Glutamatergic neuron (in vitro differentiated cells): ENCODE results near the gene SPIRE1. TPM values are rescaled to one million over a fixed set of nuclear protein-coding genes. Genes with fewer than 3 reads are reported as not detected.
A peak's percentile ranks its signal among the peaks of the same experiment; 100 is the strongest.

ENCODE experiments used
- DNase-seq: peaks from one replicate; pipeline ENCODE4 v3.0.0; 2022
- H3K27ac Mint-ChIP-seq: one replicate; pipeline ENCODE4 v1.8.0; 2020; ENCODE audit warnings: mild to moderate bottlenecking, mixed read lengths, inconsistent platforms; ENCODE audit not compliant: unreplicated experiment
- H3K27me3 Mint-ChIP-seq: one replicate; pipeline ENCODE4 v1.8.0; 2020; ENCODE audit warnings: mild to moderate bottlenecking, moderate library complexity, mixed read lengths, inconsistent platforms; ENCODE audit not compliant: unreplicated experiment
- H3K36me3 Mint-ChIP-seq: one replicate; pipeline ENCODE4 v1.8.0; 2020; ENCODE audit warnings: mild to moderate bottlenecking, mixed read lengths, inconsistent platforms; ENCODE audit not compliant: unreplicated experiment
- H3K4me1 Mint-ChIP-seq: one replicate; pipeline ENCODE4 v1.8.0; 2020; ENCODE audit warnings: mild to moderate bottlenecking, low read depth, mixed read lengths, inconsistent platforms; ENCODE audit not compliant: unreplicated experiment
- H3K4me3 Mint-ChIP-seq: one replicate; pipeline ENCODE4 v1.8.0; 2020; ENCODE audit warnings: mild to moderate bottlenecking, mixed read lengths, inconsistent platforms; ENCODE audit not compliant: unreplicated experiment
- H3K9me3 Mint-ChIP-seq: one replicate; pipeline ENCODE4 v1.8.0; 2020; ENCODE audit warnings: mild to moderate bottlenecking, moderate library complexity, mixed read lengths, inconsistent platforms; ENCODE audit not compliant: unreplicated experiment
- CTCF ChIP-seq: fragments of 200-600 bp; sonication (generic); IDR thresholded peaks from one replicate; pipeline ENCODE4 v1.5.0; 2021; ENCODE audit not compliant: partially characterized antibody, unreplicated experiment
- total RNA-seq: library from RNA; stranded (reverse); fragmentation: NEBNext Ultra II Directional; extraction: Animal tissue kit (Norgen Biotek cat#: 25700); gene quantifications from one replicate; pipeline ENCODE4 v1.2.1, GENCODE V29; 2021; ENCODE audit not compliant: unreplicated experiment

The SPIRE1 gene
- total RNA-seq, 1 donor from 2014 or later, result 29.9 TPM

GRCh38 chr18:12599966-12600365 is 57.9 kb downstream of the SPIRE1 start:
- H3K27ac Mint-ChIP-seq, result no peak overlapping the region
- H3K9me3 Mint-ChIP-seq, result no peaks in the 10 kb centered on the region
- H3K36me3 Mint-ChIP-seq, result no peaks in the 10 kb centered on the region
- DNase-seq, result no peak
- H3K4me1 Mint-ChIP-seq, result peaks cover 3% of the 10 kb centered on the region
- no peak overlapping the region for H3K4me3 Mint-ChIP-seq
- no peak for TF ChIP-seq CTCF
- H3K27me3 Mint-ChIP-seq, result peaks cover 2% of the 10 kb centered on the region

- peaks cover 3% of the 10 kb centered on the region for H3K4me1 Mint-ChIP-seq
- no peak overlapping the region for H3K4me3 Mint-ChIP-seq
Observed at GRCh38 chr18:12599543-12599942, 58.4 kb downstream of the SPIRE1 start.

GRCh38 chr18:12598181-12598930 is 59.6 kb downstream of the SPIRE1 start:
- peak overlapping the region; percentile 34 for H3K27ac Mint-ChIP-seq
- DNase-seq, result no peak

More at GRCh38 chr18:12599543-12599942, 58.4 kb downstream of the SPIRE1 start:
- no peaks in the 10 kb centered on the region for H3K36me3 Mint-ChIP-seq
- peaks cover 3% of the 10 kb centered on the region for H3K27me3 Mint-ChIP-seq
- H3K9me3 Mint-ChIP-seq, result no peaks in the 10 kb centered on the region
- no peak overlapping the region for H3K27ac Mint-ChIP-seq
- DNase-seq, result no peak
- TF ChIP-seq CTCF, result no peak

GRCh38 chr18:12597760-12598159 is 60.1 kb downstream of the SPIRE1 start:
- Mint-ChIP-seq H3K27ac (no peak overlapping the region), H3K4me3 (no peak overlapping the region), H3K9me3 (no peaks in the 10 kb centered on the region), H3K4me1 (peaks cover 3% of the 10 kb centered on the region), H3K27me3 (peaks cover 4% of the 10 kb centered on the region), H3K36me3 (no peaks in the 10 kb centered on the region)
- DNase-seq, result no peak
- no peak for TF ChIP-seq CTCF

More at GRCh38 chr18:12598181-12598930, 59.6 kb downstream of the SPIRE1 start:
- no peaks in the 10 kb centered on the region for H3K9me3 Mint-ChIP-seq
- peaks cover 5% of the 10 kb centered on the region for H3K27me3 Mint-ChIP-seq
- TF ChIP-seq CTCF, result no peak
- no peak overlapping the region for H3K4me3 Mint-ChIP-seq
- H3K36me3 Mint-ChIP-seq, result no peaks in the 10 kb centered on the region
- peaks cover 3% of the 10 kb centered on the region for H3K4me1 Mint-ChIP-seq

GRCh38 chr18:12595571-12596255 is 62.2 kb downstream of the SPIRE1 start:
- Mint-ChIP-seq H3K4me1 (peaks cover 3% of the 10 kb centered on the region), H3K27me3 (peaks cover 4% of the 10 kb centered on the region), H3K4me3 (no peak overlapping the region), H3K27ac (no peak overlapping the region), H3K9me3 (no peaks in the 10 kb centered on the region), H3K36me3 (no peaks in the 10 kb centered on the region)
- TF ChIP-seq CTCF, result no peak
- no peak for DNase-seq
